Measurements from ENCODE around the gene NAT14.

NAT14 gene

DNA sequence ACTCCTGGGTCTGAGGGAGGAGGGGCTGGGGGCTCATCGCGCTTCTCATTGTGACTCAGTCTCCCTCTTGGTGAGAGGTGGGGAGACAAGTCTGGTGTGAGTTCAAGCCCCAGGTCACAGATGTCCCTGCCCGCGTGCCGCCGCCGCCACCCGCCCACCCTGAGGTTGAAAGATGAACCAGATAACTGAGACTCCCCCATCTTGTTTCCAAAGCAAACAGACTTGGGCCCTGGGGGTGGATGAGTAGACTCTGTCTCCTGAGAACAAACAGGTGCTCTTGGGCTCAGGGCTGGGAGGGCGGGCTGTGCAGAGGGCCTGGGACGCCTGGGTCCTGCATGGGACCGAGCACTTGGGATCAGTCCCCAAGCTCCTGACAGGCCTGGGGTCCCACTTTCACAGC is 51.4 kb downstream of the NAT14 start:
- H4K20me1 ChIP-seq (ENCODE audit: insufficient read depth, low read length) = no peaks in the 10 kb centered on the region
- no peak overlapping the region for H3K4me3 ChIP-seq (ENCODE audit: low read depth in 1 of 2, low read length in 2 of 2)
- no peaks in the 10 kb centered on the region for H3K79me2 ChIP-seq (ENCODE audit: insufficient read depth, low read length)
- H2AFZ ChIP-seq (ENCODE audit: low read depth, low read length) = no peak overlapping the region
- ATAC-seq (ENCODE audit: insufficient read depth, low read depth) (no peak), DNase-seq (no peak)
- no peaks in the 10 kb centered on the region for H3K36me3 ChIP-seq (ENCODE audit: insufficient read depth, low read length)
- no peak overlapping the region for H3K9ac ChIP-seq (ENCODE audit: low read depth, low read length)
- H3K4me1 ChIP-seq (ENCODE audit: insufficient read depth, low read length) = no peaks in the 10 kb centered on the region
- no peak overlapping the region for H3K4me2 ChIP-seq (ENCODE audit: insufficient read depth, low read length)
- H3K27ac ChIP-seq (ENCODE audit: low read length) = no peak overlapping the region
- no peaks in the 10 kb centered on the region for H3K27me3 ChIP-seq (ENCODE audit: insufficient read depth, low read length, poor library complexity)
- no peak for TF ChIP-seq EZH2 (IDR thresholded peaks at IDR 0.05; ENCODE audit: borderline replicate concordance, low read depth, low read length, severe bottlenecking)
- TF ChIP-seq, protein P1, sequence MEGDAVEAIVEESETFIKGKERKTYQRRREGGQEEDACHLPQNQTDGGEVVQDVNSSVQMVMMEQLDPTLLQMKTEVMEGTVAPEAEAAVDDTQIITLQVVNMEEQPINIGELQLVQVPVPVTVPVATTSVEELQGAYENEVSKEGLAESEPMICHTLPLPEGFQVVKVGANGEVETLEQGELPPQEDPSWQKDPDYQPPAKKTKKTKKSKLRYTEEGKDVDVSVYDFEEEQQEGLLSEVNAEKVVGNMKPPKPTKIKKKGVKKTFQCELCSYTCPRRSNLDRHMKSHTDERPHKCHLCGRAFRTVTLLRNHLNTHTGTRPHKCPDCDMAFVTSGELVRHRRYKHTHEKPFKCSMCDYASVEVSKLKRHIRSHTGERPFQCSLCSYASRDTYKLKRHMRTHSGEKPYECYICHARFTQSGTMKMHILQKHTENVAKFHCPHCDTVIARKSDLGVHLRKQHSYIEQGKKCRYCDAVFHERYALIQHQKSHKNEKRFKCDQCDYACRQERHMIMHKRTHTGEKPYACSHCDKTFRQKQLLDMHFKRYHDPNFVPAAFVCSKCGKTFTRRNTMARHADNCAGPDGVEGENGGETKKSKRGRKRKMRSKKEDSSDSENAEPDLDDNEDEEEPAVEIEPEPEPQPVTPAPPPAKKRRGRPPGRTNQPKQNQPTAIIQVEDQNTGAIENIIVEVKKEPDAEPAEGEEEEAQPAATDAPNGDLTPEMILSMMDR (IDR thresholded peaks at IDR 0.05; ENCODE audit: borderline replicate concordance, extremely low read depth, low read length, poor library complexity, severe bottlenecking) = no peak
- H3K9me3 ChIP-seq (ENCODE audit: insufficient read depth, low read length, severe bottlenecking) = no peaks in the 10 kb centered on the region
